ENCODE results near the gene DAPK3.
"Not testable (repeated sequence)": the region's sequence is repeated elsewhere in the genome, so short reads cannot be mapped to it uniquely, and the experiment has no call there.

DAPK3 gene

GRCh38 chr19:3977242-3978143 lies 6.6 kb upstream of the DAPK3 start:
- no peak for DNase-seq

GRCh38 chr19:3976495-3977241 lies 5.8 kb upstream of the DAPK3 start:
- no peak for DNase-seq

GRCh38 chr19:3975637-3976087 lies 4.8 kb upstream of the DAPK3 start:
- DNase-seq = no peak

GRCh38 chr19:3975144-3975543 lies 4.2 kb upstream of the DAPK3 start:
- DNase-seq = no peak

GRCh38 chr19:3970313-3970807 lies 539 bp downstream of the DAPK3 start:
- DNase-seq = no peak

- DNase-seq = no peak
Measured at GRCh38 chr19:3969435-3970312, 1.2 kb downstream of the DAPK3 start.

GRCh38 chr19:3968556-3969434 lies 2.1 kb downstream of the DAPK3 start:
- DNase-seq = no peak

GRCh38 chr19:3967983-3968382 lies 2.9 kb downstream of the DAPK3 start:
- DNase-seq = not testable (repeated sequence)

- DNase-seq = no peak
Measured at GRCh38 chr19:3966051-3967017, 4.6 kb downstream of the DAPK3 start.

- DNase-seq = no peak
Measured at GRCh38 chr19:3964256-3965194, 6.4 kb downstream of the DAPK3 start.

- DNase-seq = no peak
Measured at GRCh38 chr19:3963458-3964255, 7.2 kb downstream of the DAPK3 start.

- no peak for DNase-seq
Measured at GRCh38 chr19:3961007-3961406, 9.9 kb downstream of the DAPK3 start.

- DNase-seq = no peak
Measured at GRCh38 chr19:3959766-3960131, 11.2 kb downstream of the DAPK3 start.

- no peak for DNase-seq
Measured at GRCh38 chr19:3958836-3959765, 11.8 kb downstream of the DAPK3 start.

- no peak for DNase-seq
Measured at GRCh38 chr19:3955688-3956087, 15.2 kb downstream of the DAPK3 start.

GRCh38 chr19:3955276-3955675 lies 15.6 kb downstream of the DAPK3 start:
- DNase-seq = not testable (repeated sequence)

GRCh38 chr19:3954107-3954506 lies 16.8 kb downstream of the DAPK3 start:
- DNase-seq = no peak

Data from activated CD4-positive, alpha-beta T cell treated with anti-CD3 and anti-CD28 coated beads, Interleukin-2, amount 50 U/mL, for 1 hour (primary cell).